Measurements from ENCODE around the gene CDH4.

The CDH4 gene

DNA sequence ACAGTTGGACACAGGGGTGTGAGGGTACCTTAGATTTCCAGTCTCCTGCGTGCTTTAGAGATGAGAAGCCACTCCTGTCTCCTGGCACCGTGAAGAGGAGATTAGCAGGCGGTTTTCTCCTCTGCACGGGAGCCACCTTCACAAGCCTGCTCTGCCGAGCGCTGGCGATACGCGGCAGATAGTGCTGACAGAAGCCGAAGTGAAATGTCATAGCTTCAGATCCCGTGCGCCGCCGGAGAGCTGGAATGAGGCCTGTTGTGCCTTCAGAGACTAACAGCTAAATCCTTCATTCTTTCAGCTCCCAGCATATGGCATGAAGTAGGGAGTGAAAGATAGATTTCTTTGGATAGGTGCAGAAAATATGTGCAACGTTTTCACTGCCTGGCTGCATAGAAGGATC, 442.6 kb downstream of the CDH4 start:
- no peak overlapping the region for H3K9ac ChIP-seq (ENCODE audit: low read depth in 1 of 2, low read length in 2 of 2)
- no peak overlapping the region for H3K4me3 ChIP-seq (ENCODE audit: low read depth in 1 of 2, low read length in 2 of 2)
- no peaks in the 10 kb centered on the region for H3K36me3 ChIP-seq (ENCODE audit: control insufficient read depth in 1 of 2, insufficient read depth in 2 of 2, low read length in 2 of 2)
- H3K4me1 ChIP-seq (ENCODE audit: control insufficient read depth in 1 of 2, insufficient read depth in 2 of 2, low read length in 2 of 2): no peaks in the 10 kb centered on the region
- H3K27ac ChIP-seq (ENCODE audit: low read depth, low read length): no peak overlapping the region
- no peaks in the 10 kb centered on the region for H3K9me3 ChIP-seq (ENCODE audit: control insufficient read depth in 1 of 2, low read length in 2 of 2)
- H3K27me3 ChIP-seq (ENCODE audit: control insufficient read depth in 1 of 2, insufficient read depth in 2 of 2, low read length in 2 of 2): no peaks in the 10 kb centered on the region

DNA sequence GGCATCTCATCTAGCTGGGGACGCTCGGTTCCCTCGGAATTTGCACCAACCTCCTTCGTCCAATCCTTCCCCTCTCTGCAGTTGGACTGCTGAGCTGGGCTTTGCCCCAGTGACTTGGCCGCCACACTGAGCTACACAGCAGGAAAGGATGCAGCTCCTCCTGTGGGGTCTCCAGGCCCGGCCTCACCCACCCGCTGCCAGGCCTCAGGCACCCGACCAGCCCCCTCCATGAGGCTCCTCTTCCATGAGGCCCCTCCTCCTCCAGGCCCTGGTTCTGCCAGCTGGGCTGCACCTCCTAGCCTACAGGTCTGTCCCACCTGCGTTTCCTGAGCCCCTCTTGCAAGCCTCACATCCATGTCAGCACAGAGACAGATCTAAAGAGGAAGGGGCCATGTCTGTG, 443.7 kb downstream of the CDH4 start:
- Histone ChIP-seq H3K27me3 (ENCODE audit: control insufficient read depth in 1 of 2, insufficient read depth in 2 of 2, low read length in 2 of 2) (no peaks in the 10 kb centered on the region), H3K27ac (ENCODE audit: low read depth, low read length) (no peak overlapping the region), H3K4me1 (ENCODE audit: control insufficient read depth in 1 of 2, insufficient read depth in 2 of 2, low read length in 2 of 2) (no peaks in the 10 kb centered on the region), H3K36me3 (ENCODE audit: control insufficient read depth in 1 of 2, insufficient read depth in 2 of 2, low read length in 2 of 2) (no peaks in the 10 kb centered on the region), H3K9ac (ENCODE audit: low read depth in 1 of 2, low read length in 2 of 2) (no peak overlapping the region), H3K9me3 (ENCODE audit: control insufficient read depth in 1 of 2, low read length in 2 of 2) (no peaks in the 10 kb centered on the region), H3K4me3 (ENCODE audit: low read depth in 1 of 2, low read length in 2 of 2) (no peak overlapping the region)

DNA sequence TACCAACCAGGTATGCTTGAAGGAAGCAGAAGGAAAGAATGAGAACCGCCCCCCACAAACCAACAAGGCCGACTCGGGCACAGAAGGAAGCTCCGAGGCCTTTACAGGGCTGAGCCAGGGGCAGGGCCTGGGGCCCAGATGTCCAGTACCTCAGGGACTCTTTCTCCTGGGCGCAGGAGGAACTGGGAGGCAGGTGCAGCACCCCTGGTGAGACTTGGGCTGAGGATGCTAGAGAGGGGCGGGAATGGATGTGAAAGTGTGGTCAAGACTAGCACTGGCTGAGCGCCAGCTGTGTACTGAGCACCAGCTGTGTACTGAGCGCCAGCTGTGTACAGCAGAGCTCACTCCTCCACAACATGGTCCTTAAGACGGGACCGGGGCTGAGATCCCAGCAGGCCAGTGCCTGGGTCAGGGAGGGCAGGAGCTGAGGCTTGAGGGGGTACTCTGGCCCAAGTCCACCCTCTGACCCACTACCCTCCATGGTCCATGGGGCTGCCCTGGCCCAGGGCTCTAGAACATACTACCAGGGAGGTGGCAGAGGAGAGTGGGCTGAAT, 444.2 kb downstream of the CDH4 start:
- Histone ChIP-seq H3K4me1 (ENCODE audit: control insufficient read depth in 1 of 2, insufficient read depth in 2 of 2, low read length in 2 of 2) (no peaks in the 10 kb centered on the region), H3K9ac (ENCODE audit: low read depth in 1 of 2, low read length in 2 of 2) (no peak overlapping the region), H3K9me3 (ENCODE audit: control insufficient read depth in 1 of 2, low read length in 2 of 2) (no peaks in the 10 kb centered on the region), H3K36me3 (ENCODE audit: control insufficient read depth in 1 of 2, insufficient read depth in 2 of 2, low read length in 2 of 2) (no peaks in the 10 kb centered on the region), H3K4me3 (ENCODE audit: low read depth in 1 of 2, low read length in 2 of 2) (no peak overlapping the region), H3K27ac (ENCODE audit: low read depth, low read length) (no peak overlapping the region), H3K27me3 (ENCODE audit: control insufficient read depth in 1 of 2, insufficient read depth in 2 of 2, low read length in 2 of 2) (no peaks in the 10 kb centered on the region)

DNA sequence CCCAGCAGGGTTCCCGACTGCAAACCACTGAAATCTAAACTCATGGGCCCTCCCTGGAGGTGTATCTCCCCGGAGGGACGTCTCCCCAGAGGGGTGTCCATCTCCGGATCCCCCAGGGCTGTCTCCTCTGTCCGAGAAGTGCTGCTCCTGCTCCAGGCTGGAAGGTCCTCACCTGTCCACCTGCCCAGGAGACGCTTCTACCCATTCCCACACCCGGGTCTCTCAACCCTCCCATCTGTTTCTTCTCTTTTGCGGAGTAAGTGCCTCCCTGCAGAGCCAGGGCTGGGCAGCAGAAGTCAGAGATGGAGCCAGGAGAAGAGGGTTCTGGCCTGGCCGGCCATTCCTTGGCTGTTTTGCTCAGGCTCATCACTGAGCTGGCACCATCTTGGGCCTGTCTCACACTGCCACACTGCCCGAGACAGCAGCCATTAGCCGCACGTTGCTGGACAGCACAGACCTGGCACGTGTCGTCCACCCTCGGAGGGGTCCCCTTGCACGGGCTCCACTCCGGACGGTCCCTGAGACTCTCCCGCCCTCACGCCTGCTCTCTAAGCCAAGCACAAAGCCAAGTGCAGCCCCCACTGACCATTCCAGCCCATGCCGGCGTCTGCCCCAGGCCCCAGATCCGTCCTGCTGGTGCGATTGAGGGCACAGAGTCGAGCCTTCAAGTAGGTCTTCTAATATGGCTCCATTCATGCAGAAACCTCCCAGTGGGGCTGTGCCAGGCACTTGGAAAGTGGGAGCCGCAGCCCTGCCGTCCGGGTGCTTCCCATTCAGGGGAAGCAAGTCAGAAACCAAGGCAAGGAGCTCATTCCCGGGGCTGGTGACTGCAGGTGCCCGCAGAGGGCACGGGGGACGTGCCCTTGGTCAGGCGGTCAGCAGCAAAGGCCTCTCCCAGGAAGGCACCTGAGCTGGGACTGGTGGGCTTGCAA, 445.9 kb downstream of the CDH4 start:
- no peak overlapping the region for H3K27ac ChIP-seq (ENCODE audit: low read depth, low read length)
- no peaks in the 10 kb centered on the region for H3K27me3 ChIP-seq (ENCODE audit: control insufficient read depth in 1 of 2, insufficient read depth in 2 of 2, low read length in 2 of 2)
- no peaks in the 10 kb centered on the region for H3K36me3 ChIP-seq (ENCODE audit: control insufficient read depth in 1 of 2, insufficient read depth in 2 of 2, low read length in 2 of 2)
- H3K9me3 ChIP-seq (ENCODE audit: control insufficient read depth in 1 of 2, low read length in 2 of 2): no peaks in the 10 kb centered on the region
- no peak overlapping the region for H3K9ac ChIP-seq (ENCODE audit: low read depth in 1 of 2, low read length in 2 of 2)
- no peak overlapping the region for H3K4me3 ChIP-seq (ENCODE audit: low read depth in 1 of 2, low read length in 2 of 2)
- no peaks in the 10 kb centered on the region for H3K4me1 ChIP-seq (ENCODE audit: control insufficient read depth in 1 of 2, insufficient read depth in 2 of 2, low read length in 2 of 2)

DNA sequence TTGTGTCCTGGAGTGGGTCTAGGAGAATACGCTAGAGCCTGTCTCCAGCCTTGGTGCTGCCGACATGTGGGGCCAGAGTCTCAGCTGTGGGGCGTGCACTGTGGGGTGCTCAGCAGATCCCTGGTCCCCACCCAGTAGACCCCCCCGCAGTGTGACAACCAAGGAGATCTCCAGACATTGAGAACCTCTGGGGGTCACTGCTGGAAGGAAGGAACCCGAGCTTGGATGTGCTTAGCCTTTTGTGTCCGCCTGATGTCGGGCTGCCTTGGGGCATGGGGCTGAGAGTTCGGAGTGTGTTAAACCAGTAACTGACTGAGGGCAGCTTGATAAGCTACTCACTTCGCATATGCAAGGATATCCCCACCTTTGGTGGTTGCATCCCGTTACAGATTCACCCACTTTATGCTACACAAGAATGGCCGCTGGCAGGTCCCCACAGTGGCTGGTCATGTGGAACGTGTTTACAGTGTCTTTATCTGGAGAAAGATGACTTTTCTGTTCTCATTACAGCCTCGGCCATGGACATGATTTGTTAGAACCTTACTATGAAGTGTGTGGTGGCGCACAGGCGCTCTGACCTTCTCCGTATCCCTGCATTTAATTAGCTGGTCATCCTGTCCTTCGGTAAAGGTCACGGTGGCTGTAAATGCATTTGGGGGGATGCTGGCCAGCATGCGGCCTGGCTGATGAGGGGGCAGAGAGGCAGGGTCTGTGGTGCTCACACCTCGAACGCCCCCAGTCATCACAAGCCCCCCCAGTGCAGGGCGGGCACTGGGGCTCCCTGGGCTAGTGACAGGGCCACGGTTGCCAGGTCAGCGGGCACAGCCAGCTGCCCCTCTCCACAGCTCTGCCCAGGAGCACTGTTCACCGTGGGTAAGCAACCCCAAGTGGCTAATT, 446.8 kb downstream of the CDH4 start:
- Histone ChIP-seq H3K4me3 (ENCODE audit: low read depth in 1 of 2, low read length in 2 of 2) (no peak overlapping the region), H3K9me3 (ENCODE audit: control insufficient read depth in 1 of 2, low read length in 2 of 2) (no peaks in the 10 kb centered on the region), H3K27me3 (ENCODE audit: control insufficient read depth in 1 of 2, insufficient read depth in 2 of 2, low read length in 2 of 2) (no peaks in the 10 kb centered on the region), H3K27ac (ENCODE audit: low read depth, low read length) (no peak overlapping the region), H3K9ac (ENCODE audit: low read depth in 1 of 2, low read length in 2 of 2) (no peak overlapping the region), H3K36me3 (ENCODE audit: control insufficient read depth in 1 of 2, insufficient read depth in 2 of 2, low read length in 2 of 2) (no peaks in the 10 kb centered on the region), H3K4me1 (ENCODE audit: control insufficient read depth in 1 of 2, insufficient read depth in 2 of 2, low read length in 2 of 2) (no peaks in the 10 kb centered on the region)

DNA sequence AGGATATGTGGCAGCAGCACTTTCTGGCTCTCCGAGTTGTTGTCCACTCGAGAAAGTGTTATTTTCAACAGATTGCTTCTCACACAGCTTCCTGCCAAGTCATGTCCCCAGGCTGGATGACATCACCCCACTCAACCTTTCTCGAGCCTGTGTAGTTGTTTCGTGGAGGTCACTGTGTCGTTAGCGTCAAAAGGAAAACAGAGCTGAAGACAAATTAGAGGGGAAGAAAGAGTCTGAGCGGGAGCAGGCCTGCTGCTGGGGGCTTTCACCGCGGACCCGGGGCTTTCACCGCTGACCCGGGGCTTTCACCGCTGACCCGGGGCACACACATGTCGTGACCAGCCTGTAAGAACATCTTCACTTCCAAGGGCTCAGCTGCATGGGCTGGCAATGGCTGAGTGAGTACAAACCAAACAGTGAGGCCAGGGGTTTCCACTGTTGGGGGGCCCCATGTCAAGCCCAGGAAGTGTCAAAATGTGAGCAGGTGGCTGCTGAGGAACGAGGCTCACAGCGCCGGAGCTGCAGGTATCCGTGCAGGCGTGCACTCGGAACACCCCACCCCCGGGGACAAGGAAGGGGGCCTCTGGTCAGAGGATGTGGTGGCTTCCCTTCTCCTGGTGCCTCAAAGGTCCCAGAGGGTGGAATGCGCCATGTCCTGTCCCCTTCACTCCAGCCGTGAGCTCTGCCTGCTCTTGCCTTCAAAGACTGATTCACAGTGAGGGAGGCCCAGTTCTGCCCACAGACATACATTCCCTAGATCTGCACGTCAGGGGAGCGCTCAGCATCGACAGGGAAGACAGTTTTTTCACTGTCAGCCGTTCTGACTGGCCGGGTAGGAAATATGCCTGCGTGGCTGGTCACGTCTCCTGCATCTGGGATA, 447.7 kb downstream of the CDH4 start:
- Histone ChIP-seq H3K27ac (ENCODE audit: low read depth, low read length) (no peak overlapping the region), H3K9me3 (ENCODE audit: control insufficient read depth in 1 of 2, low read length in 2 of 2) (no peaks in the 10 kb centered on the region), H3K36me3 (ENCODE audit: control insufficient read depth in 1 of 2, insufficient read depth in 2 of 2, low read length in 2 of 2) (no peaks in the 10 kb centered on the region)

DNA sequence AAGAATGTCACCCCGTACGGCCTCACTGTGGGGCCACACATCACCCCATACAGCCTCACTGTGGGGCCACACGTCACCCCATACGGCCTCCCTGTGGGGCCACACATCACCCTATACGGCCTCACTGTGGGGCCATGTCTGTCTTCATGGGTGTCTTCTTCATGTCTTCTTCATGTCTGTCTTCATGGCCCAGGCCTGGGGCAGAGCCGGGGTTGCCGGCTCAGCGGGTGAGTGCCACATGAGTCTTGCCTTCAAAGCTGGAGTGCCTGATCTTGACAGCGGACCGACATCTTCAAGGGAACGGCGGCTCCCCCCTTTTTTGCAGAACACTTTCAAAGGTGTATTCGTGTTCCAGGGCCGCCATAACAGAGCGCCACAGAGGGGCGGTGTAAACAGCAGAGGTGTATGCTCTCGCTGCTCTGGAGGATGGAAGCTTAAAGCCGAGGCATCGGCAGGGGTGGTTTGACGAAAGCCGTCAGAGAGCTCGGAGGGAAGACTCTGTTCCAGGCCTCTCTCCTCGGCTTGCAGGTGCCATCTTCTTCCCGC, 448.6 kb downstream of the CDH4 start:
- Histone ChIP-seq H3K36me3 (ENCODE audit: control insufficient read depth in 1 of 2, insufficient read depth in 2 of 2, low read length in 2 of 2) (no peaks in the 10 kb centered on the region), H3K9ac (ENCODE audit: low read depth in 1 of 2, low read length in 2 of 2) (no peak overlapping the region), H3K9me3 (ENCODE audit: control insufficient read depth in 1 of 2, low read length in 2 of 2) (no peaks in the 10 kb centered on the region), H3K27ac (ENCODE audit: low read depth, low read length) (no peak overlapping the region), H3K4me3 (ENCODE audit: low read depth in 1 of 2, low read length in 2 of 2) (no peak overlapping the region), H3K27me3 (ENCODE audit: control insufficient read depth in 1 of 2, insufficient read depth in 2 of 2, low read length in 2 of 2) (no peaks in the 10 kb centered on the region), H3K4me1 (ENCODE audit: control insufficient read depth in 1 of 2, insufficient read depth in 2 of 2, low read length in 2 of 2) (no peaks in the 10 kb centered on the region)

More for the DNA sequence above, 447.7 kb downstream of the CDH4 start:
- Histone ChIP-seq H3K4me3 (ENCODE audit: low read depth in 1 of 2, low read length in 2 of 2) (no peak overlapping the region), H3K4me1 (ENCODE audit: control insufficient read depth in 1 of 2, insufficient read depth in 2 of 2, low read length in 2 of 2) (no peaks in the 10 kb centered on the region), H3K27me3 (ENCODE audit: control insufficient read depth in 1 of 2, insufficient read depth in 2 of 2, low read length in 2 of 2) (no peaks in the 10 kb centered on the region), H3K9ac (ENCODE audit: low read depth in 1 of 2, low read length in 2 of 2) (no peak overlapping the region)

DNA sequence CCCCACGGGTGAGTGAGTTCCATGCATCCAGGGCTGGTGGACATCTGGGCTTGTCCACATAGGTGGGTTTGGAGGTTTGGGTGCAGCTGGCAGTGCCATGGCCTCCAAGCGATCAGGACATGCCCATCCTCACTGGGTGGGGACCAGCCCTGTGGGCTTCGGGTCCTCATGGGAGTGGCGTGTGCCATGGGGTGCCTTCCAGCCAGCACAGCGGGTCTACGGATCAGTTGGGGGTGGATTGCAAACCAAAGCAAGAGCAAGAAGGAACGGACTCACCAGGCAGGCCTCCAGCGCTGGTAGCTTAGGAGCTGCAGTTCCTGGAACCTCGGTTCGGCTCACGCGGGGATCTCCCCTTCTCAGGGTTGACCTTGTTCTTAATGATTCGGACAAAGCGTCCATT, 449.3 kb downstream of the CDH4 start:
- Histone ChIP-seq H3K27me3 (ENCODE audit: control insufficient read depth in 1 of 2, insufficient read depth in 2 of 2, low read length in 2 of 2) (no peaks in the 10 kb centered on the region), H3K27ac (ENCODE audit: low read depth, low read length) (no peak overlapping the region), H3K4me1 (ENCODE audit: control insufficient read depth in 1 of 2, insufficient read depth in 2 of 2, low read length in 2 of 2) (no peaks in the 10 kb centered on the region), H3K9me3 (ENCODE audit: control insufficient read depth in 1 of 2, low read length in 2 of 2) (no peaks in the 10 kb centered on the region), H3K9ac (ENCODE audit: low read depth in 1 of 2, low read length in 2 of 2) (no peak overlapping the region), H3K36me3 (ENCODE audit: control insufficient read depth in 1 of 2, insufficient read depth in 2 of 2, low read length in 2 of 2) (no peaks in the 10 kb centered on the region), H3K4me3 (ENCODE audit: low read depth in 1 of 2, low read length in 2 of 2) (no peak overlapping the region)

DNA sequence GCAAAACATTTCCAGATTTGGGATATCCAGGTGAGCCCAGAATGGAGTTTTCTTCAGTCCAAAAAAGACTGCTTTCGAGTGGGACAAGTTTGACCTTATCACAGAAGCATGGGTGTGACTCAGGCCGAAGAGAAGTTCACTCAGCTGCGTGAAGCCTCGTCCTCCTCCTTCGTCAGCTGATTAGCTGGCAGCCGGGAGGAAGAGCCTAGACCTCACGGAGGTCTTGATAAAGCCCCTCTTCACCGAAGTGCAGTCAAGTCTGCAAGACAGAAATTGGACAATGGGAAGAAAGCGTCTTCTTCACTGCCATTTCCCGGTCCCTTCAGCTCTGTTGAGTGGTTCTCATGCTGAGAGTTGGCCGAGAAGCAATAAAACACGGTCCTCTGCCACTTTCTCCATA, 449.7 kb downstream of the CDH4 start:
- no peaks in the 10 kb centered on the region for H3K4me1 ChIP-seq (ENCODE audit: control insufficient read depth in 1 of 2, insufficient read depth in 2 of 2, low read length in 2 of 2)
- no peak overlapping the region for H3K4me3 ChIP-seq (ENCODE audit: low read depth in 1 of 2, low read length in 2 of 2)
- no peak overlapping the region for H3K9ac ChIP-seq (ENCODE audit: low read depth in 1 of 2, low read length in 2 of 2)
- no peaks in the 10 kb centered on the region for H3K27me3 ChIP-seq (ENCODE audit: control insufficient read depth in 1 of 2, insufficient read depth in 2 of 2, low read length in 2 of 2)
- H3K27ac ChIP-seq (ENCODE audit: low read depth, low read length): no peak overlapping the region
- H3K9me3 ChIP-seq (ENCODE audit: control insufficient read depth in 1 of 2, low read length in 2 of 2): no peaks in the 10 kb centered on the region
- H3K36me3 ChIP-seq (ENCODE audit: control insufficient read depth in 1 of 2, insufficient read depth in 2 of 2, low read length in 2 of 2): no peaks in the 10 kb centered on the region
